Neural progenitor cell (in vitro differentiated cells): ENCODE results near the gene GLRX3.

Experiments
- EZH2phosphoT487 ChIP-seq: fragments of 200-600 bp; sonication (generic); IDR thresholded peaks from 2 replicates; pipeline ENCODE4 v1.6.1; 2017; ENCODE audit warnings: antibody characterized with exemption
- TF ChIP-seq, protein P1 (sequence below): fragments of 200-600 bp; sonication (generic); IDR thresholded peaks from 2 replicates; pipeline ENCODE4 v1.5.1; 2017; ENCODE audit warnings: antibody characterized with exemption, mild to moderate bottlenecking

DNA sequence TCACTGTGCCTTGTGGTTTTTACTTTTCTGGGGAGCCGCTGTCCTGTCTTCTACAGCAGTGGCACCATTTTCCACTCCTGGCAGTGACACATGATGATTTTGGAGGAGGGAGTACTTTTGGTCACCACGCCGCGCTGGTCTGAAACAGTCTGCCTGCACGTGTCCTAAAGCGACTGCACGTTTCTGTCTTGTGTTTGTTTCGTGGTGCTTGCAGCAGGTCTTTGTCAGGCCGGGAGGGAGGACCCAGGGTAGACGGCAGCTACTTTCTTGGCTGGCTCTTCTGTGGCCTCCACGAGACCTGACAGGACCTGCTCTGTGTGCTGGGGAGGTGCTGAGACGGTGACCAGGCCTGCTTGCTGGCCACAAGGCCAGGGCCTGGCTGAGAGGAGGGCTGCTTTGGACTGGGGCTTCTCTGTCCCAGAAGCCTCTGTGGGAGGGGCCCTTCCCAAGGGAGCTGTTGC lies 82.0 kb downstream of the GLRX3 start:
- TF ChIP-seq, protein P1, sequence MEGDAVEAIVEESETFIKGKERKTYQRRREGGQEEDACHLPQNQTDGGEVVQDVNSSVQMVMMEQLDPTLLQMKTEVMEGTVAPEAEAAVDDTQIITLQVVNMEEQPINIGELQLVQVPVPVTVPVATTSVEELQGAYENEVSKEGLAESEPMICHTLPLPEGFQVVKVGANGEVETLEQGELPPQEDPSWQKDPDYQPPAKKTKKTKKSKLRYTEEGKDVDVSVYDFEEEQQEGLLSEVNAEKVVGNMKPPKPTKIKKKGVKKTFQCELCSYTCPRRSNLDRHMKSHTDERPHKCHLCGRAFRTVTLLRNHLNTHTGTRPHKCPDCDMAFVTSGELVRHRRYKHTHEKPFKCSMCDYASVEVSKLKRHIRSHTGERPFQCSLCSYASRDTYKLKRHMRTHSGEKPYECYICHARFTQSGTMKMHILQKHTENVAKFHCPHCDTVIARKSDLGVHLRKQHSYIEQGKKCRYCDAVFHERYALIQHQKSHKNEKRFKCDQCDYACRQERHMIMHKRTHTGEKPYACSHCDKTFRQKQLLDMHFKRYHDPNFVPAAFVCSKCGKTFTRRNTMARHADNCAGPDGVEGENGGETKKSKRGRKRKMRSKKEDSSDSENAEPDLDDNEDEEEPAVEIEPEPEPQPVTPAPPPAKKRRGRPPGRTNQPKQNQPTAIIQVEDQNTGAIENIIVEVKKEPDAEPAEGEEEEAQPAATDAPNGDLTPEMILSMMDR: no peak
- no peak for TF ChIP-seq EZH2phosphoT487
